HG02642 (cell line): ENCODE measurements around the gene MYH9.

Source experiments
- ATAC-seq: cut with Tn5 transposase; IDR thresholded peaks from one replicate; pipeline ENCODE4 v1.9.1; 2021; ENCODE audit warnings: mild to moderate bottlenecking; ENCODE audit not compliant: unreplicated experiment, poor library complexity

Gene MYH9

DNA sequence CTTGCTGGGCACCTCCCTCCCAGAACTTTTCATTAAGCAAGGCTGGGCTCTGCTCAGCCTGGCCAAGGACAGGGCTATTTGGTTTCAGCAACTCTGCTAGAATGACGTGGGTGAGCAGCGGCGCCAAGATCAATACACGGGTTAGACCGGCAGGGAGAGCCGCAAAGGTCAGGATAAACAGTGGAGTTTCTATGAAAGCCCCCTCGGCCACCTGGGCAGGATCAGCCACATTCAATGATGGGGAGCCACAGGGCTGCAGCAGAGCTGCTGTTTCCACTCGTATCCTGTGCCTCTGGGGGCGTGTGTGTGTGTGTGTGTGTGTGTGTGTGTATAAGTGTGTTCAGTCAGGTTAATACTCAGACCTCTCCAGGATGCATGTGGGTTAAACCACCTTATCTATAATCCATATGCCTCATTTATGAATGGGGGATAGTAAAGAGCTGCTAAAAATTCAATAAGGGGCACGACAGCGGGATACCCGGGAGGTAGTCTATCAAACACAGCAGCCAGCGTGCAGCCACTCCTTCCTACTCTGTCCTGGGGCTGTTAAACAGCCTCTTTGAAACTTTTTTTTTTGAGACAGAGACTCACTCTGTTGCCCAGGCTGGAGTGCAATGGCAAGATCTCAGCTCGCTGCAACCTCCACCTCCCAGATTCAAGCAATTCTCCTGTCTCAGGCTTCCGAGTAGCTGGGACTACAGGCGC is 34.8 kb downstream of the MYH9 start:
- no peak for ATAC-seq

DNA sequence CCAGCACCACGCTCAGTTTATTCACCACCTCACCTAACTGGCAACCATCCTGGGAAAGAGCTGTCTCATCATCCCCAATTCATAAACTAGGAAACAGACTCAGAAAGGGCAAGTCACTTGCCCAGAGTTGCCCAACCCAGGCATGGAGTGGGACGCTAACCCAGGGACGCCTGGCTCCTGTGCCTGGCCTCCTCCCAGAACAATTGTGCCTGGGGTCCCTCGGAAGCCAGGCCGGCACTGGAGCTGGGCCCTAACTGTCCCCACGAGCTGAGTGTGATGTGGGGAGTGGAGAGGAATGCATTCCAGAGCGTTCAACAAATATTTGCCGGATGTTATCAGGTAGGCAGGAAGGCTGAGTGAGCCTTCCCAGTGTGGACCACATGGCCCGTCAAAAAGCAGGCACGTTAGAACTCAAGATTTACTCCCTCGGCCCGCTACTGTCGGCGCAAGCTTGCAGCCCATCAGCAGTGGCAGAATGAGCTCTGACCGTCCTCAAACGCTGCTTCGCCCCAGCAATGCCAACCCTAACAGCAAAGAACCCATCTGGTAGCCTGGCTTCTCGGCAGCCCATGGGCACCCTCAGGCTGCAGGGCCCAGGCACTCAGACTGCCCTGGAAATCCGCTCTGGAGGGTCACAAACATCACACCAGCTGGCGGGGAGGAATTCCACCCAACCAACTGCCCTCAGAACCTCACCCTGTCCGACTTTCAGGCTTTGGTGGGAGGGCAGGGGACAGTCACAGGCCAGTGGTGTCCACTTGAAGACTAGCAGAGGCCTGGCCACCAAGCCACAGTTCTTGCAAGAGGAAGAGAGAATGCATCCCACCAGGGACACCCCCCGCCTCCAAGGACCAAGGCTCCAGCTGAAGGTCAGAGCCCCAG is 35.6 kb downstream of the MYH9 start:
- no peak for ATAC-seq

DNA sequence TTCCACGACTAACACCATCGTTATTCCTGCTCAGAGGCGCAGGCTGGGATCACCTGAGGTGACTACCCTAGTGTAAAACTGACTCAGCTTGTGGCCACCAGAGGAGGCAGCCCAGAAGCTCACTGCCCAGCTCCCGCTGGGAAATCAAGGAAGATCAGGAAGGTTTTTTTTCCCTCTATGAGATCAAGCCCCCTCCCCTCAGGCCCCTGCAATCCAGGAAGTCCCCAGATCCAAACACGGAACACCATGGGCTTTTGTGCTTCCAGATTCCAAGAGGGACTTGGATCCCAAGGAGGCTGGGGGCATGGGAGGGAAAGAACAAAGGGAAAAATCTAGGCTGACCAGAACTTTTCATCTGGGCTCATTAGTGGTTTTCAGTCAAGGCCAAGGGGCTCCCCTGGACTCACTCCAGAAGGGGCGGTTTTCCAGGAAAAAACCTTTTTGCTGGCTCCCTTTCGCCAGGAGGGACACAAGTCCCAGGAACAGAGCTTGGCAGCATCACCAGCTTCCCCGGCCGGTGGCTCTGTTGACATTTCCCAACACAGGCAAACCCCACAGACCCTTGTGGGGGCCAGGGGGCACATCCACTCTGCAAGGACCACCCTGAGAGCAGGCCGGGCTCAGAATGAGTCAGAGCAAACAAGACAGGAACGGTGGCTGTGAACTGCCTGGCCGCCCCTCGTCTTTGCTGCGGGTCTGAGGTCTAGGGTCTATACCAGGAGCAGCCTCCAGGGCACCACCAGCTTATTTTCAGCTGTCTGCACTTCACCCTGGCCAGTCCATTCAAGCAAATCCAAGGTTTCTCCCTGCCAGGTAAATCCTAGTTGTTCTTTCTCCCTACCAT is 36.8 kb downstream of the MYH9 start:
- no peak for ATAC-seq

DNA sequence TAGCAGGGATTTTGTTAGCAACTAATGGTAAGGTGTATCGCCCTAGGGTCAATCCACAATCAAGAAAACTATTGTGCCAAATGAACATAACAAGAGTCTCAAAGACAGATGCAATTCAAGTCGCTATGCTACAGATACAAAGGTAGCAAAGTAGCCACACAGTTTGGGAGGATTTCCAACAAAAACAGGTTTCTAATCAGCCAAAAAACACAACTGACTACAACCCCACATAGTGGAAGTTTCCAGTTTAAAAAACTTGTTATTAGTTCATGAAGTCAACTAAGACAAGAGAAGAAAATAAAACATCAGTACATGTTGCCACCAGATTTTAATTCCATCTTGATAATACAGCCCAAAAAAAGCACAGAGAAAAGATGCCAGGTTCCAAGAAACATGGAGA is 38.0 kb downstream of the MYH9 start:
- no peak for ATAC-seq

DNA sequence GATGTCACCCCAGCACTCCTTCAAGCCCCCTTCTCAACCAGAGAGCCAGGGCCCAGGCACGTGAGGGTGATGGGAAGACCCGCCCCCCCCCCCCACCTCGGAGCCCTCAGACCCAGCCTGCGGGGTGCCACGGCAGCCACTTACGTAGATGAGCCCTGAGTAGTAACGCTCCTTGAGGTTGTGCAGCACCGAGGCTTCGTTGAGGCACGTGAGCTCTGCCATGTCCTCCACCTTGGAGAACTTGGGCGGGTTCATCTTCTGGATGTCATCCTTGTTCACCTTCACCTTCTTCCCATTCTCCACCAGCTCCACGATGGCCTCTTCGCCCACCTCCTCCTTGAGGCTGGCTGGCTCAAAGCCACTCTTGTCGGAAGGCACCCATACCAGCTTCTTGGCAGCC is 39.0 kb downstream of the MYH9 start:
- ATAC-seq: no peak

DNA sequence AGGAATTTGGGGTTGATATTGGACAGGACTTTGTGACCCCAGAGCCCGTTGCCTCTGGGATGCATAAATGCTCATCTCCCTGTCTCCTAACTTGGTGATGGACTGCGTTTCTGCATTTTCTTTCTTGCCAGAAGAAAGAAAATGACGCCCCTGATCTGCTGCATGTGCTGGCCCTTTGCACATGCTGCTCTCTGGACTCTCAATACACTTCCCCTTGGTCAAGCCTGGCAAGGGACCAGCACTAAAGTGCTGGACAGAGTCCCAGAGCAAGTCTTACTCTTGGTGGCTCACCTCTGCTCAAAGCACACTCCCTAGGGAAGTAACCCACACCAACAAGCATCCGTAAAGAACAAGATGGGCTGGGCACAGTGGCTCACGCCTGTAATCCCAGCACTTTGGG is 40.7 kb downstream of the MYH9 start:
- no peak for ATAC-seq

DNA sequence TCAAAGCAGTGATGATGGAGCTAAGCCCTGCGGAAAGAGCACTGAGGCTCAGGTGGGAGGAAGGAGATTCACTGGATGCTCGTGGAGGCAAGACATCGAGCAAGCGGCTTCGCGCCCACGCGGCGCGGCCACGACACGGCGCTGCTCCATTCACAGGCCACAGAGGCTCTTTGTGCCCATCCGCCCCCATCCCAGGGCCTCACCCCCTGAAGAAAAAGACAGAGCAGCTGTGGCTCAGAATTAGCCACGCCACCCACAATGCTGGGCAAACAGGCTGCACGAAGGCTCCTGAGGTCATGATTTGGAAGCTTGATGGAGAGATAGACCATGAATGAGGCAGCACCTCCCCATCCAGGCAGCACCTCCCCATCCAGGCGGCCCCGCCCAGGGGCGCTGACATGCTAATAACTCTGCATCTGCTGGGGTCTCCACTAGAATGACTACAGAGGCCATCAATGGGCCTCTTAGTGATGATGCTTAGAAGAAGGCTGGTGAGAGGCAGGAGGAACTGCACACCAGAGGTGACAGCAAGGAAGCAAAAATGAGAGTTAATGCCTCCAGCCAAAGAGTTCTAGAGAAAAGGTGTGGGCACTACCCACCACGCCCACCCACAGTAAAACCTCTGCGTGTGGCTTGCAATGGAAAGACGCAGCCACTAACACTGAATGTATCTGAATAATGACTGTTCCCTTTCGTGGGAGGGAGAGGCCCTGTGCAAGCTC is 43.5 kb downstream of the MYH9 start:
- no peak for ATAC-seq

DNA sequence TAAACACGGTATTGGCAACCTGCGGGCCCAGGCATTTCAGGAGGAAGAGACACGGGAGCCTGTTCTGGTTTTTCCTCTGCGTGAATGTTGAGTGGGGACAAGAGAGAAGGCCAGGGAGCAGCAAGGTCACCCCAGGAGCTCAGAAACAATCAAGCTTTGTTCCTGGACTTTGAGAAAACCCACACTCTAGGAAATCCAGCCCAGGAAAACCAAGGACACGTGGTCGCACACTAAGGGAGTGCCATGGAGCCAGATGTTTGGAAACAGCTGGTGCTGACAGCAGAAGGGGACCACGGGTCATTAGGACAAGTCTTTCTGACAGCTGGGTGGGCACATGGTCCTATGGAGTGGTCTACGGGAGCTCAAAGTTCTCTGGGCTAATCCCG is 44.1 kb downstream of the MYH9 start:
- no peak for ATAC-seq

DNA sequence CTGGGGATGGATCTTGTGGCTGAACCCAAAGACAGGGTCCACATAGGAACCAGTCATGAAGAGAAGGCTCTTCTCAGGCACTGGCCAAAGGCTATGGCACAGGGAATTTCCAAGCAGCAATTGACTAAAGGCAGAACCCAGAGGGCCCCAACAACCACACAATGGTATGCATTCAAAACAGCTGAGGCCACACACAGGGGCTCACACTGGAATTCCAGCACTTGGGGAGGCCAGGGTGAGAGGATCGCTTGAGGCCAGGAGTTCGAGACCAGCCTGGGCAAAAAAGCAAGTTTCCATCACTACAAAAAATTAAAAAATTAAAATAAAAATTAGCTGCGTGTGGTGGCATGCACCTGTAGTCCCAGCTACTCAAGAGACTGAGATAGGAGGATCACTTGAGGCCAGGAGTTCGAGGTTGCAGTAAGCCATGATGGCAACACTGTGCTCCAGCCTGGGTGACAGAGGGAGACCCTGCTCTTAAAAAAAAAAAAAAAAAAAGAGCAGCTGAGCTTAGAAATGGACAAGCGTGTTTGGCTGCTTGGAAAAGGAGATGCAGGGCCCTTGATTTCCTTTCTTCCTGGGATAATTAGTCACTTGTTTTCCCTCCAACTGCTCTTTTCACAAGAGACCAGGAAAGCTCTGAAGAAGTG is 44.6 kb downstream of the MYH9 start:
- ATAC-seq: no peak

DNA sequence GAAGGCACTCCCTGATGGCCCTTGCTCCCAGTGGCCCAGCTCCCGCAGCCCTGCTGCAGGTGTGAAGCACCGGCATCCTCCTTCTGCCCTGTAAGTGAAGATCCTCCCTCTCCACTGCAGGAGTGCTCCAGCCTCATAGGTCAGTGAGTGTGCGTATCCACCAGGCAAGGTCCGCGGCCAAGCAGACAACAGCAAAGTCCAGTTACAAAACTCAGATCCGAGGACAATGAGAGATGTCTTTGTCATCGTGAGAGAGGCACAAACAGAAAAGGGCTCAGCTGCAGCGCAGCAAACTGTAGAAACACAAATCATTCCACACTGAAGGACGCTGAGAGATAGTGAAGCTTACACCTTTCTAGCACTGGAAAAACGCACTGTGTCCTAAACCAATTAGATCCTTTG is 46.1 kb downstream of the MYH9 start:
- ATAC-seq: no peak

DNA sequence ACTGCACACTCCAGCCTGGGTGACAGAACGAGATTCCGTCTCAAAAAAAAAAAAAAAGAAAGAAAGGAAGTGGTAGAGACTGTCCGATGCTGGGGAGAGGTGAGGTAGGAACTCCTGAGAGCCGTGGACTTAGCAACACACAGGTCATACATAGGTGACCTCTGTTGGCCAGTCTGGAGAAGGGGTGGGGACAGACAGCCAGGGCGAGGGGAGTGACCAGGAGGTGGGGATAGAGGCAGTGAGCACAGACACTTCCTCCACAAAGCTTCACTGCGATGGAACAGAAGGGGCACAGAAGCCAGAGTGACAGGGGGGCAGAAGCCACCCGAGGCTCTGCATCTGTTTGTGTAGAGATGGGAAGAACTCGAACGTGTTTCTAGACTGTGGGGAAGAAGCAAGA is 47.1 kb downstream of the MYH9 start:
- no peak for ATAC-seq

DNA sequence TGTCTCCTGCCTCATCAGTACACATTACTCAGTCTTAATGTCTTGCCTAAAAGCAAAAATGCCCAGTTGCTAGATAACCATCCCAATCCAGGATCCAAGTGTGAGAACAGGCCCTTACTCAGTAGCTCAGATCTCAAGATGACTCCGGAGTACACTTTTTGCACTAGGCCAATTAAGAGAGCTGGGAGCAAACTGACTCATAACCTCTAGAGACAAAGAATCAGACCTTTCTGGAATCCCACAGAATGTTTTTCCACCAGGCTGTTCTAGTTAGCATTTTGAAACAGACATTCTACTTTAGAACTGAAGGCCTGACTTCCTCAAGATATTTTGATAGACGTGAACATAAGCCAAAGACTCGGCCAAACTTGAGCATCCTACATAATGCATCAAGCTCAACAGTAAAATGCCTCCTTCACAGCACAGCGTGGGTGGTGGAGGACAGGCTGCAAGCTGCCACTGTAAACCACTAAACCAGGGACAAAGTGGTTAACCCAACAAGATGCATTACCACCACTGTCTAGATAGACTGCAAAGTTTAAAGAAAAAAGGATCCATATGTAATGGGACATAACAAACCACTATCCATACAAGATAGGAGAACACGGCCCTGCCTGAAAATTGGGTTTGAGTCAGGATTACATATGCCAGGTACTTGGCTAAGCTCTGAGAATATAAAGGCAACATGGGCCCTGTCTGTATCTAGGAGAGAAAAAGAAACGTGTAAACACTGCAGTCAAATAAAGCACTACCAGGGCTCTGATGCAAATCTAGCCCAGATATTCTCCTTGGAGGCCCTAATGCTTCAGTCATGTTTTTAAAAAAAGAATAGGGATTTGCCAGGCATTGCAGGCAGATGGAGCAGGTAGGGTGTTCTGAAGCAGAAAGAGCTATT is 48.3 kb downstream of the MYH9 start:
- no peak for ATAC-seq

DNA sequence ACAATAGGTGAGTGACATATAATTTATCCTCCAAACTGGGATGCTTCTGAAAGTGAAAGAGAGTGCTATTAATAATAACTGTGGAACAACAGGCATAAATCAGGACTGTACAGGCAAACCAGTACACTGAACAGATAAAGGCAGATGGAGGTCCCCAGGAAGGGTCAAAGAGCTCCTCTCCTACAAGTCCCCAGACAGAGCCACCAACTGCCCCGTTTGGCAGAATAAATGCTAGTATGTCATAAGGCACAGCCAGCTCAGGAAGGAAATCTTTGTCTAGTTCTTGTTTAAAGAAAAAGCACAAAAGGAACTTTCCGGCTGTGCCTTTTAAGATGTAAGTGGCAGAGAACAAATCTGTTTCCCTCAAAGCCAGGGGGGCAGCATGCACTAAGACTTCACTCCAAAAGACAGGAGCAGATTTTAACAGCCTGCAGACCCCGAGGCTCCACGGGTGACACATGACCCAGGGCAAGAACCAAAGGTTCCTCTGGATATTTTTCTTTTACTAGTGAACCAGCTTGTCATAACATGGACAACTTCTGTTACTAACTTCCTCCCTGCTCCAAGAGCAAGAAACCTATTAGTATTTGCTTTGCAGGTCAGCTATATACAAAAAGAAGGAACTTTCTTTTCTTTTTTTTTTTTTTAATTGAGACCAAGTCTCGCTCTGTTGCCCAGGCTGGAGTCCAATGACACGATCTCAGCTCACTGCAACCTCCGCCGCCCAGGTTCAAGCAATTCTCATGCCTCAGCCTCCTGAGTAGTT is 50.2 kb downstream of the MYH9 start:
- no peak for ATAC-seq

DNA sequence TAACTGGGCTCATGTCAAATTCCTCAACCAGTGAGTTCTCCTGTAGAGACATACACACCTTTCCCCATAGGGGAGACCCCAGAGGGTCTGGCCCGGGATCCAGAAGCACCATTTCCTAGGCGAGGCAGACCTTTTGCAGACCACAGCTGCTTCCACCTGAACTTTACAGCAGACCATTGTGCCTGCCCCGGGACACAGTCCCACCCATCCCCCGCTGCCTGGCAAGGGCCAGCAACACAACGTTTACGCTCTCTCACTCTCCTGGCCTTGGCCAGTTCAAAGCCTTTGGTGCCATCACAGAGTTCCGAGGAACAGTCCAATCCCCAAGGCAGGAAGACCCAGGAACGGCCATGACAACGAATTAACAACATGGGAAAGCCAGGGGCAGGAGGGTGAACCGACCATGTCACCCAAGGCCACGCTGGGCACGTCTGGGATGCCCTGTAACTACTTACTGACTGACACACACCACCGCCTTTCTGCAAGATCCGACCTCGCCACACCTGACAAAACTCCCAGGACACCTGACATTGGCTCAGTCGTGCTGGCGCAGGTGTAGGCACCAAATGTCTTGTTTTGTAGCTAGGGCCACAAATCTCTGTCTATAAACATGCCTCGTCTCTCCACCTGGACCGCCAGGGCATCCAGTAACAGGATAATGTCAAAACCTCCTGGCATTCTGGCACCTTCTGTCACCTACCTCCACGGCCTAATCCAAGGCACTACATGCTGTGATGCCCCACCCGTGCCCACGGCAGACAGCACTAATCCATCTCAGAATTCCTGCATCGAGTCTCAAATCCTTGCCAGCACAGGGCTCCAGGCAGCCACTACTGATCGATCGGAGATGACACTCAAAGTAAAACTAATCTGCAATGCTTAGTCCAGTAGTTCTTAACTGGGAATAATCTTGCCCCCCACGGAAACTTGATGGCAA is 51.3 kb downstream of the MYH9 start:
- no peak for ATAC-seq

DNA sequence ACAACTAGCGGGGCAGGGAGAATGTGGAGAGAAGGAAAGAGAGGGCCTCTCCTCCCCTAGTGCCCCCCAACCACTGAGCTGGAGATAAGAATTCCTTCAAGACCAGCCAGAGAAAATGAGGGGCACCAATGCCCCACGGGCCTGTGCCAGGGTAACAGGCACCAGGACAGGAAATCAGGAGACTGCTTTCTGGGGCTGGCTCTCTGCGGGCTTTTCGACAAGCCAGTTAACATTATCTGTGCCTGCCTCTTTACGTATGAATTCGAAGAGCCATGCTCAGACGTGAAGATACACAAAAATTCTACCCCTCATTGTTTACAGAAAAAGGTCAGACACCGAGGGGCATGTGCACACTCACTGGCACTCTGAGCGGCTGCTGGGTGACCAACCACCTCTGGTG is 52.1 kb downstream of the MYH9 start:
- ATAC-seq: no peak

DNA sequence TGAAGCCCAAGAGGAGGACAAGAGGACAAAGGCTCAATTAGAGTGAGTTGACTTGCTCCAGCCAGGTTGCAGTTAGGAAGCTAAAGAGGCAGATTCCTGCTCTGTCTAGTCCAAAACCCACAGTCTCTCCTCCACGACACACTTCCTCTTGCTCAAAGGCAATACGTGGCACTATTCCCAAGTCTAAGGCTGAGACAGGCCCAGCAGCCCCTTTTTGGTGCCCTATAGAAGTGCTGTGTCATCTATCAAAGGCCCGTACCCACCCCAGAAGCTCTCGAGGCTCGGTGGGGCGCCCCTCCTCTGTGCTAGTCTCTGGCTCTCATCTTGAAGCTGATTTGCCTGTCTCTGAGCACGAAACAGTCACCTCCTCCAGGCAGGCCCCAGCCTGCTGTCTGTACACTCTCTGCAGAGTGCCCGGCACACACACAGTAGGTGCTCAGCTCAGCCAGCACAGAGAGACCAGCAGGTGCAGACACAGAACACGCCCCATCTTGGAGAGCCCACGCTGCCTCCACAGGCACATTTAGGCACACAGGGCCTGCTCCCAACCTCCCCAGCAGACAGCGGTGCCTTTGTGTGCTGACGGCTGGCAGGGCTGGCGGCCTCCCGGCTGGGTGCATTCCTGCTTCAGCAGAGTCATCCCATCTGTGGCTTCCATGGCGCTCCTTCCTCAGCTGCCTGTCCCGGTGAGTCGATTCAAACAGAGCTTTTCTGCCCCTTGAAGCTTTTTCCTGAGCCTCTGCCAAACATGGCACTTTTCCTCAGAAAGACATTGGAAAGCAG is 52.8 kb downstream of the MYH9 start:
- no peak for ATAC-seq
